Epidermal melanocyte (primary cell): ENCODE data around the gene TTLL1.

Experiments
- DNase-seq: peaks from one replicate; pipeline ENCODE4 v3.0.0; 2011; ENCODE audit warnings: low spot score; ENCODE audit not compliant: insufficient read length

Gene TTLL1

DNA sequence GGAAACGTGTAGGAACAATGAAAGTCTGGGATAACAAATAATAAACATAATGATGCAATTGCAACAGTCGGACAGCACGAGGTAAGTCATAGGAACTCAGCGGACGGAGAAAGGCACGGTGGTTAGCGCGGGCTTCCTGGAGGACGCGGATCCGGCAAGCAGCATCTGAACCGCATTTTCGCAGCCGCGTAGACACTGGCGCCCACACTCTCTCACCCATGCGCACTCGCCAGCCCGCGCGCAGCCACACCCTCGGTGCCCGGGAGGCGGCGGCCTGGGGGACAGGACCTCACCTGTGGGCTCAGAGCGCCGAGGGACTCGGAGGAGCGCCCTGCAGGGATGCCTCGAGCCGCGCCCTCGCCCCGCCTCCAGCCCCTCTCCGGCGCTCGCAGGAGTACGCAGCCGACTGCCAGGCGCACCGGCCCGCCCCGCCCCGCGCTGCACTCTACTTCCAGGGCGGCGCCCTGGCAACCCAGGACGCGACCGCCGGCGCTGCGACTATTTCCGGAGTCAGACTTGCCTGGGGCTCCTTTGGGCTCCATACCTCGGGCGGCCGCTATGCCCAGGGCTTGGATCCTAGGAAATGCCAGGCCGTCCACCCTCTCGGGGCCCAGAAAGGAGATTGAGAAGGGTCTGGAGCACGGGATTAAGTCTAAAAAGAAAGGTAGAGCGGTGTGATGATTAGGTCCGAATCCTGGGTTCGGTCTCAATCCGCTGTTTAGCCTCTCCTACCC, at the start of gene TTLL1:
Gene TTLL1 (minus strand): TSS at position 408 of the 734 bp plus-strand sequence. CDS start 13,805 bp downstream, outside the sequence.
- DNase-seq = peak; percentile 95

DNA sequence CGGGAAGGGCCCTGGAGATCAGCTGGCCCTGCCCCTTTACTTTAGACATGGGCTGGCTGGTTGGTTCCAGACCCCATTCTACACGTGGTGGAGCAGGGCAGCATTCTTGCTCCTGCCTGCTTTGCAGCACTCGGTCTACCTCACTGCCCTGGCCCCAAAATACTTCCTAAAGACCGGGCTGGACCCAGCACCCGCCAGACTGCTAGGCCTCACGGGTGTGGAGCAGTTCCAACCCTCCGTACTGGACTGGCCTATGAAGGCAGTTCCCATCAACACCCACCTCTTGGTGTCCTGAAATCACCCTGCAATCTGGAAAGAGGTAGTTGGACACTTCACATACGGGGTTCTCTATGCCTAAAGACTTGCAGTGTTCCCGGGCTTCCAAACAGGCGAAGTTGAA, 47.6 kb upstream of the TTLL1 start:
- no peak for DNase-seq

DNA sequence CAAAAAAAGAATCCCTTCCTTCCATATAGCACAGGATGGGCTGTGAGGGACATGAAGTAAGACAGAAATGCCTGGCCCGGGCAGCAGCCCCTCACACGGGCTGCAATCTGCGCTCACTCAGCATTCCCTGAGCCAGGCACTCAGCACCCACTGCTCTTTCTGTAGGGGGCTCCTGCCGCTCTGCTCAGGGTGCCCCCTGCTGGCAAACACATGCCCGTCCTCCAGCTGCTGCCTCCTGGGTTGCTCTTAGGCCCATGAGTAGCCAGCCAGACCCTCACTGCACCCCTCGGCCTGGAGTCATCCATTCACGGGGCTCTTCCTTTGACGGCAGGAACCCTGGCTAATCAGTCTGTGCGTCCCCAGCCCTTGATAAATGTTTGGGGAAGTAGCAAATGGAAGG, 47.1 kb upstream of the TTLL1 start:
- peak; percentile 62 for DNase-seq

GRCh38 chr22:43135565-43135964, 46.4 kb upstream of the TTLL1 start:
- DNase-seq = no peak

GRCh38 chr22:43134553-43134952, 45.4 kb upstream of the TTLL1 start:
- no peak for DNase-seq

DNA sequence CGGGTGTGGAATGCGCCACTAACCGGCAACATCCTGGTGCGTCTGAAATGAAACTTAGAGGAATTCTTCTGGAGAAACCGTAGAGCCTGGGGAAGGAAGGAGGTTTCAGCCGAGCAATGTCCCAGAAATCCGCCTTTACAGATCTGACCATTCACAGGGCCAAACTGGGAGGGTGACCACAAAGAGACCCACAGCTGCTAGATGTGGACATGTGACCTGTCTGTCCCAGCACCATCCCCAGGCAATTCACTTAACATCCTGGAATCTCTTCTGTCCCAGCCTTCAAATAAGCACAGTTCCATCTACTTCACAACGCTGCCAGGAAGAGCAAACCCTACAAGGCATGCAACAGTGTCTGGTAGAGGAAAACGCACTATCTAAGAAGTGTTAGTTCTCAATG, 44.2 kb upstream of the TTLL1 start:
- peak; percentile 73 for DNase-seq

- DNase-seq = no peak
Measured at GRCh38 chr22:43131773-43132501, 42.7 kb upstream of the TTLL1 start.

- no peak for DNase-seq
Measured at GRCh38 chr22:43129426-43130425, 40.5 kb upstream of the TTLL1 start.

DNA sequence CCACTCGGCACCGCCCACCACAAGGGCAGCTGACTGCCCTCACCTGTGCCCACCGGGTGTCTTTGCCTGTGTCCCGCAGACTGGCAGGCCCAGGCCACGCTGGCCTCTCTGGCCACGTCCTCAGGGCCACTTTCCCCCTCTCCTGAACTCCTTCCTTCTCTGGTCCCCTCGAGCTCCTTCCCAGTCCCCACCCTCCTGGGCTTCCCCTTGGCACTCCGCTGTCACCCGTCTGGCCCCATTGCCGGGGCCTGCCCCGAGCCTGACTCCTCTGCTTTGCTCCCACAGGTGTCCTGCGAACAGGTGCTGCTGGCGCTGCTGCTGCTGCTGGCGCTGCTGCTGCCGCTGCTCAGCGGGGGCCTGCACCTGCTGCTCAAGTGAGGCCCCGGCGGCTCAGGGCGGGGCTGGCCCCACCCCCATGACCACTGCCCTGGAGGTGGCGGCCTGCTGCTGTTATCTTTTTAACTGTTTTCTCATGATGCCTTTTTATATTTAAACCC, 39.8 kb upstream of the TTLL1 start:
- no peak for DNase-seq

DNA sequence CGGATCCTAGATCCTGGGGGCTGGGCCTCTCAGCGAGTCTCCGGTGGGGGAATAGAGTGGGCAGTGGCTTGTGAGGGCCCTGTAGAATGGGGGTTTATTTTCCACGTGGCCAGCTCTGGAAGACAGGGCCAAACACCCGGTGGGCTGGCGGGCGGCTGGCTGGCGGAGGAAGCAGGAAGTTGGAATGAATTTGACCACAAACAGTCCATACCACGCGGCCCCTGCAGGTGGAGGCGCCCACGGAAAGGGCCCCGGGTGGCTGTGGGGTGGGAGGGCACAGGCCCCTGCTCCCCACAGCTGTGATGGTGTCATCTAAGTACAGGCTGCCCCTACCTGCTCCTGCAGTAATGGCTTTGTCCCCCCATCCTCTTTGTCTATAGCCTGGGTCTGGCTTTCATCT, 38.9 kb upstream of the TTLL1 start:
- DNase-seq = no peak

DNA sequence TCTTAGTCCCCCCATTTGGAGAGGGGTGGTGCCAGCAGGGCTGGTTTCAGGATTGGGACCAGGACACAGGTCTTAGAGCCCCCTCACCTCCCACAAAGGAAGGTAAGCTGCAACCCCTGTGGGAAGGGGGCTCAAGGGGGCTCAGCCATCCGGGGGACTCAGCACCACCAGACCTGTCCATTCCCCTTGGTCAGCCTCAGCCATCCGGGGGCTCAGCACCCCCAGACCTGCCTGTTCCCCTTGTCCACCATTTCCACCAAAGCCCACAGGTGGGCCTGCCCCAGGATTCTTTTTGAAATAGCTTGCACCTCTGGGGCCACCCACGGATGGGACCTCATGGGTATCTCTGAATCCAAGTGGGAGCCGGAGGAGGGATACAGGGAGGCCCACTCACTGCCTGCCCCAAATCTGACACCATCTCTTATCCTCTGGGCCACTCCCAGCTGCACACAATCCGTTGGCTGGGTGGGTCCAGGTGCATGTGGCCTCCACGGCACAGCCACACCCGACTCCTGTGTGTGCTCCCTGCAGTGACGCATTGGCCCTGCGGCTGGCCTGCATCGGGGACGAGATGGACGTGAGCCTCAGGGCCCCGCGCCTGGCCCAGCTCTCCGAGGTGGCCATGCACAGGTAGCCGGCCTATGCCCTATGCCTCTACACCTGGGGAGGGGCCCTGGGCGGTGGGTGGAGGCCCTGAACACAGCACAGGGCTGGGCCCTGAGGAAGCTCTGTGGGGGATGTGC, 38.1 kb upstream of the TTLL1 start:
- no peak for DNase-seq

DNA sequence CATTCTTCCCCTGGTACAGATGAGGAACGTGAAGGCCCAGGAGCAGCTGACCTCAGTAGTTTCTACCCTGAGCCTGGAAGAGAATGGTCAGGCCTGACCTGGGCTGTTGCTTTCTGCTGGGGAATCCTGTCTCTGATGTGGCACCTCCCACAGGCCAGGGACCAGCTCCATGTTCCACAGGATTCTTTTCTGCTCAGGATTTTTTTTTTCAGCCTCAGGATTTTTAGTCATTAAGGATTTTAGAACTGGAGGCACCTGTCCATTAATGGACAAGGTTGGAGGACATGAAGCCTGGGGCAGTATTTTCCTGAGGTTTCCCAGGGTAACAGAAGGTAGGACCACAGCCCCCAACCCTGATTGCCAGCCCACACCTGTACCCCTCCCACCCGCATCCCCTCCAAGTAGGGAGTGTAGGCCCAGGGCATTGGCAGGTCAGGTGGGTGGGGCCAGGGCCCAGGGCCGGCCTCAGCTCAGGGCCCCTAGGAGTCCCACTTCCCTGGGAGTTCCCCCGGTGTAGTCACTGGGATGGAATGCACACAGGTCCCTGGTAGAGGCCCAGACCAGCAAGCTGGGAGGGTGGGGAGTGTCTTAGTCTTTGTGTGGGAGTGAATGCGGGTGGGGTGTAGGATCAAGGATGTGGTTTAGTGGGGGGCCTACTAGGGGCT, 37.4 kb upstream of the TTLL1 start:
- DNase-seq = no peak

DNA sequence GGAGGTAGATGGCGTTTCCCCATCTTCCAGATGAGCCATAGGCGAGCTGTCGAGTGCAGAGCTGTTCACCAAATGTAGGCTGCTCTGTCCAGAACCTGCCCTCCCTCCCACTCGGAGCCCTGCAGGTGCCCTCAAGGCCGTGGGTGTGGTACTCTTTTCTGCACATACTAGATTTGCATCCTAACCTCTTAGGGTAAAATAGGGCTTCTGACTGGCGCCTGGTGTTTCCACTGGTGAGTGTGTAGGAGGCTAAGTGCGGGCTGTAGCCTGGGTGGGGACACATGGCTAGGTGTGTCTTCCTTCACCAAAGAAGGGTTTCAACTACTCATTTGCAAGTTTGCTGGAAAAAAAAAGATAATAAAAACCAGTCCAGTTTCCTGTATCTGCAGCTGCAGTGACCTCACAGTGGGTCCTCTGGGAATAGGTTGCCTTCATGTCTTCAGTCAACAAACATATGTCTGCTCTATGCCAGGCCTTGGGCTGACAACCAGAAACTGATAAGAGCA, 29.8 kb upstream of the TTLL1 start:
- DNase-seq = no peak

DNA sequence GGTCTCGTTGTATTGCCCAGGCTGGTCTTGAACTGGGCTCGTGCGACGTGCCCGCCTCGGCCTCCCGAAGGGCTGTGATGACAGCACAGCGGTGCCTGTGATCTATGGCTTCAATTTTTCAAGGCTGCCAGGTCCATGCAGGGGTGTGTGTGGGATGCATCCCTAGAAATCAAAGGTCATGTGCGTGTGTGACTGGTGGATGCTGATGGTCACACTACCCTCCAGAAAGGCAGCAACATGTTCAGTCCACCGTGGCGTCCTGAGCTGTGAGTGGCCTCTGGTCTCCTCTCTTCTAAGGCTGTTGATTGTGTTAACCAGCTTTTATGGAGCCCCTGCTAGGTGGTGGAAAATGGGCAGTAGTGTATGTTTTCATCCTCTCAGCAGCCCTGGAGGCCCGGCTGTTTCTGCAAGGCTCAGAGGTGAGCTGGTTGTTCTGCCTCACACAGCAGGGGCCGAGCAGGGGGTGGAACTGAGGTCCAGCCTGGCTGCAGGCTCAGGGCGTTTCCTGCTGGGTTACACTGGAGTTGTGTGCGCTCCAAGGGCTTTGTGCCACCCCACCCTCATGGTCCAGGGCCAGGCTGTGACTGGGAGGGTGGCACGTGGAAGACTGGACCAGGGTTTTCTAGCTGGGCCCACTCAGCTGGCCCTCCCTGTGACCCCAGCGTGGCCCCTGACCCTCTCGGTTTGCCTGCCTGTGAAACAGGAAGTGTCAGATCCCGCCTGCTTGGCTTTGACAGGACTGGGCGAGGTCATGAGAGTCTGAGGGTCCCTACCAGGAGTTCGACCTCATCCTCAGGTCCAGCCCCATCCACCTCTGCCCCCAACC, 29.0 kb upstream of the TTLL1 start:
- DNase-seq = no peak

- DNase-seq = no peak
Measured at GRCh38 chr22:43116932-43117331, 27.7 kb upstream of the TTLL1 start.

DNA sequence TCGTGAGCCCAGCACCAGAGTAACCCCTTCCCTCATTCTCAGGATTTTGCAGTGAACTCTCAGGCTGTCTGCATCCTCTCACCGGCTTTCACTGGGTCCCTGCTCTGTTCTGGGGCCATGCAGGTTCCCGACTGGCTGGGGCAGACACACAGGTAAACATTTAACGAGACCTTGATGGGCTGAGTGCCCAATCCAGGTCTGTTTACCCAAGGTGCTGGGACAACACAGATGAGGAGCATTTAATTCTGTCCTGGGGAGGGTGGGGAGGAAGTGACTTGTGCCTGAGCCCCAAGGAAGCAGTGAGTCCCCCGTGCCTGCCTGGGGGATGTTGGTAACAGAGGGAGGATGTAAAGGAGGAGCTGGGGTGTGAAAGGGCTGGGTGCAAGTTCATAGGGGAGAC, 25.8 kb upstream of the TTLL1 start:
- DNase-seq = no peak

DNA sequence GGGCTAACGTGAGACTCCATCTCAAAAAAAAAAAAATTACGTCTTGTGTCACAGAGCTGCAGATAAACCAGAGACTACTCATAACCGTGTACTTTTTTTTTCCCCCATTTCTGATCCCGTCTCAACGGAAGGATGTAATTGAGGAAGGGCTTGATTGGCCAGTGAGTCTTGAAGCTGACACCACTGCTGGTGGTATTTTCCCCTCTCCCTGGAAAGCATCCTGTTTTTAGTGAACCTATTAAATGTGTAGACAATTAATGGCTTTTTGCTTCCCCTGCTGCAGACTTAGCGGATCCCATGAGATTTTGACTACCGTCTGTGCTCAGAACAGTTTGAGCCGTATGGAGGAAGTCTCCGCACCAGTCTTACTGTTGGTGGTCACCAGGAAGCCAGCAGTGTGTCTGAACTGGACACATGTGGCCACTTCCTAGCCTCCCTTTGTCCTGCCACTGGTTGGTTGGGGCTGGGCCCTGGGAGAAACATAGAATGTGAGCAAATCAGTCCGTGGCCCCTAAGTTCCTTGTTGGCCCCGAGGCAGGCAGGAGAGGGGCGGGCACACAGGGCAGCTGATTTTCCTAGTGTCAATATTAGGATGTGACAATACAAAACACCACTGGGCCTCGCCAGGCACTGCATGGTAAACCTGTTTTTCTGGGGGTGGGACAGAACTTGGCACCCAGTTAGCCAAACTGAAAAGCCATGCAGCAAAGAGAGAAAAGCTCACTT, 24.5 kb upstream of the TTLL1 start:
- DNase-seq = no peak

DNA sequence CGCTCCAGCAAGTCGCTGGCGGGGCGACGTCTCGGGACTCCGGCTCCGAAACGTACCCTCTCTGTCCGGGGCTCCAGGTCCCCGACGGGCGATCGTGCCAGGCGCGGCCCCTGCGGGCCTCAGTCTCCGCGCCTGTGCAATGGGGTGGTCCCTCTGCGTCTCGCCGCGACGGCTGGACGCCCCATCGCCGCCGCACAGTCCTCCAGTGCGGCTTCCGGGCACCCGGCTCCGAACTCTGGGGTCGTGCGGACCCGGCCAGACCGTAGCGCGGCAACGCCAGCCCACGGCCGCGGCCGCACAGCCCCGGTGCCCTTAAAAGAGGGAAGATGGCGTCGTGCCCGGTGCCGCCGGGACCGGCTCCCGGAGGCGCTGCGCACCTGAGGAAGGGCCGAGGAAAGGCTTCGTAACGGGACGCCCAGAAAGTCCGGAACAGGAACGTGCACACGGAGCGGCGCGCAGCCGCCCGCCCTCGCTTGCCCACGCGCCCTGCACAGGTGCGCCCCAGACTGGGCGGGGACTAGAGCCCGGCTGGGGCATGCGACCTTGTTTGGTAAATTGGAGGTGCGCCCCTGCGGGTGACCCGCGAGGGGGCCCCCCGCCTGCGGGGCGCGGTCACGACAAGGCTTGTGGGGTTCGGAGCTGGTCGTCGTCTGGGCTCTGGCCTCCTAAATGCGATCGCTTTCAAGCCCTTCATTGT, 21.9 kb upstream of the TTLL1 start:
- DNase-seq = no peak
